Stimulated activated CD8-positive, alpha-beta memory T cell treated with anti-CD3 and anti-CD28 coated beads, Interleukin-2, amount 100 ng/mL, for 48 hours (primary cell): ENCODE measurements around the gene PEAK3.

ENCODE experiments used
- DNase-seq, 2 donors: peaks; one replicate each; pipeline ENCODE4 v3.0.0-alpha.2; 2020; ENCODE audit warnings: low read depth in 2 of 2

The PEAK3 gene

GRCh38 chr19:2270423-2271233, 11.3 kb downstream of the PEAK3 start:
- DNase-seq: peak; percentile 66 to 74

DNA sequence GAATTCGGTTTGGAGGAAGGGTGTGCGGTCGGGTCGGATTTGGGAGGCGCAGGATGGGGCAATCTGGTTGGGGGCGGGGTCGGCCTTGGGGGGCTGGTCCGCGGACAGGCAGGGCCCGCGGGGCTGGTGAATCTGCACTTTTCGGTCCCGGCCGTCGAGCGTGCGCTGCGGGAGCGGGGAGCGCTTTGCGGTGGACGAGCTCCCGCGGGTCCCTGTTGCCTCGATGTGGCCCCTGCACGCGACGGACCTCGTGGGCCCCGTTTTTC, 11.9 kb downstream of the PEAK3 start:
- no peak for DNase-seq

DNA sequence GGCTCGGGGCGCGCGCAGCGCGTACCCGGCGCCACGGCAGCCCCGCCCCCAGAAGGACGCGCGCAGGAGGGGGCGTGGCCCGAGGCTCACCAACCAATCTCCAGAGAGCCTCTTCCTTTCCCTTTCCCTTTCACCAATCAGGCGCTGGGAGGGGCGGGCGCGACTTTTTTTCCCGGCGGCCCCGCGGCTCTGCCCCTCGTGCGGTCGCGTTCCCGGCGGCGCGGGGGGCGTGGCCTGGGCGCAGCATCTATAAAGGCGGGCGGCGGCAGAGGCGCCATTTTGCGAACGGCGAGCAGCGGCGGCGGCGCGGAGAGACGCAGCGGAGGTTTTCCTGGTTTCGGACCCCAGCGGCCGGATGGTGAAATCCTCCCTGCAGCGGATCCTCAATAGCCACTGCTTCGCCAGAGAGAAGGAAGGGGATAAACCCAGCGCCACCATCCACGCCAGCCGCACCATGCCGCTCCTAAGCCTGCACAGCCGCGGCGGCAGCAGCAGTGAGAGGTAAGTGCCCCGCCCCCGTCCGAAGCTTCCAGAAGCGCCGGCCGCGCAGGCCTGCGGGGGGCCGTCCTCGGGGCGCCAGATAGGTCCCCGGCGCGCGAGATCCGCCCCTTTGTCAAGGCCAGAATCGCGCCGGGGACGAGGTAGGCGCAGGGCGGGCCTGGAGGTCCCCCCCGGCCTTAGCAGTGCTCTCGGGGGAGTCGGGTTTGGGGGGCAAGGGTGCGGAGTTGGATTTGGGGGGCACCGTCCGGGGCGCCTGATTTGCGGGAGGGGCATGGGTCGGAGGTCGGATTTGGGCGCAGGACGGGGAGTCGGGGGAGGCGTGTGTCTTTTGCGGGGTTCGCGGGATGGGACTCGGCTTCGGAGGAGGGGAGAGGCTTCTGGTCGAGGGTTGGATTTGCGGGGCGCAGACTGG, 12.5 kb downstream of the PEAK3 start:
- peak; percentile 97 to 99 for DNase-seq

DNA sequence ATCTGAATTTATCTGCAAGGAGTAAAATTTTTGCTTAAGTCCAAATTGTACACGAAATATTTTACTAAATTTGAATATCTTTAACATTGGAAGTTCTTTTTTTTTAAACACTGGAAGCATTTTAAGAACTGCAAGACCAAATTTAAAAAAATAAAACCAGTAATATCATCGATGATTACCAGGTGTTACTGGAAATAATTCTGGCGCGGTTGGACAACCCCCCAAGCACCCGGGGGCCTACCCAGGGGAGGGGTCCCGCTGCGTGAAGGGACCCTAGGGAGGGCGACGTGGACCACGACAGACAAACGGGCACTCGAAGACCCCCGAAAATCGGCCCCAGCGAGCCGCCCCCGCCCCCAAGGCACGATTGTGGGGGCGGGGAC, 13.1 kb downstream of the PEAK3 start:
- no peak for DNase-seq

DNA sequence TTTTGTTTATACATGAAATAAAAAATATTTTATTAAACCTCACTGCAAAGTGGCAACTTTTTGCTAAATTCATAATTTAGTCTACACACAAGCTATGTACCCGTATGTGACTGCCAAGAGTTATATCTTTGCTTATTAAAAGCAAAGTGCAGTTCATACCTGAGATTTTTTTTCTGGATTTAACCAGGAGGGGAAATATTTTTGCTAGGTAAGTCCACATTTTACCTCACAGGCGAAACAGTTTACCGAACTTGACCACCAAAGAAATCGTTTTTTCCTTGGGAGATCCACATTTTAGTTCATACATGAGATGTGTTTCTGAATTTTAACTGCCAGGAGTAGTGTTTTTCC, 13.5 kb downstream of the PEAK3 start:
- no peak for DNase-seq

- no peak for DNase-seq
Measured at GRCh38 chr19:2266183-2266993, 15.6 kb downstream of the PEAK3 start.

GRCh38 chr19:2261438-2262172, 20.4 kb downstream of the PEAK3 start:
- DNase-seq: no peak

GRCh38 chr19:2260341-2260805, 21.6 kb downstream of the PEAK3 start:
- no peak for DNase-seq

- no peak for DNase-seq
Measured at GRCh38 chr19:2259336-2259735, 22.6 kb downstream of the PEAK3 start.

GRCh38 chr19:2255982-2256685, 25.8 kb downstream of the PEAK3 start, which contains the start of gene JSRP1:
TSS of gene JSRP1 (minus strand) at chr19:2256417. CDS start at chr19:2255314, 1,103 bp downstream.
- no peak for DNase-seq

DNA sequence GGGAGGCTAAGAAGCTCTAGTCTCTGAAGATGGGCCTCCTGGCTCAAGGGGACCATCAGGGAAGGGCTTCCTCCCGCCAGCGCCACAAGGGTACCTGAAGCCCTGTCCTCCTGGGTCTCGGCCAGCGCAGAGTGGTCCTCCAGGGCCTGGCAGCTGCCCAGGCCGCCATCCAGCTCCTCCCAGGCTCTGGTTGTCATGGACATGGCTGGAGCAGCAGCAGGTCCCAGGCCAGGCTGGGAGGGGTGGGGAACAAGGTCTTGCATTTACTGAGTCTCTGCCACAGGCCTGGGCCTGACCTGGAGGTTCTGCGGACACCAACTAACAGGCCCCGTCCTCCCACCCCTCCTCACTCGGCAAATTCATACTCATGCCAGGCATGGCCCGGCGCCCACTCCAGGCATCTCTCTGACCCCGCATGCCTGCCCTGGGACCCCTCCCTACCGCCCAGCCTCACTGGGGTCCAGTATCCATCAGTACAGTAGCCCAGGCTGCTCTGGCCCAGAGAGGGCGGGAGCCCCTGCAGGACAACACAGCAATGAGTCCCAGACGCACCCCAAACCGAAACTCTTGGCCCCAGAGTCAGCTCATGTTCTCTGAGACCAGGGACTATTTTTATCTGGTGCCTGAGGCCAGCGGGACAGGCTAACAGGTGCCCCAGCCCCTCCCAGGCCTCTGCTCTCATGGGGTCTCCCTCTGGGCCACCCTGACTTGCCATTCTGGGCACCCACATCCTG, 26.7 kb downstream of the PEAK3 start:
- DNase-seq: no peak

GRCh38 chr19:2254064-2254872, 27.7 kb downstream of the PEAK3 start:
- no peak for DNase-seq

- no peak for DNase-seq
Measured at GRCh38 chr19:2253106-2254063, 28.6 kb downstream of the PEAK3 start.

DNA sequence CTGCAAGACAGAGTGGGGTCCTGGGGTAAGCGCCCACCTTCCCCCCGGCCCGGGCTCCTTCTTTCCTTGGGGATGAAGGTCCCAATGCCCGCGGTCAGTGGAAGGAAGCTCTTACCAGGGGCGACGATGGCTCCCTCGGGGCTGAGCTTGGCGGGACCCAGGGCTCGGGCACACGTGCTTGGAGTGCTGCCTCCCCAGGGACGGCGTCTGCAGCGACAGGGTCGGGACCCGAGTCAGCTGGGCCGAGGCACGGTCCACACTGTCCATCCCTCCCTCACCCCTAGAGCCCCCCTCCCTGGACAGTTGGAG, 29.2 kb downstream of the PEAK3 start:
- no peak for DNase-seq

GRCh38 chr19:2252055-2252796, 29.7 kb downstream of the PEAK3 start:
- no peak for DNase-seq

DNA sequence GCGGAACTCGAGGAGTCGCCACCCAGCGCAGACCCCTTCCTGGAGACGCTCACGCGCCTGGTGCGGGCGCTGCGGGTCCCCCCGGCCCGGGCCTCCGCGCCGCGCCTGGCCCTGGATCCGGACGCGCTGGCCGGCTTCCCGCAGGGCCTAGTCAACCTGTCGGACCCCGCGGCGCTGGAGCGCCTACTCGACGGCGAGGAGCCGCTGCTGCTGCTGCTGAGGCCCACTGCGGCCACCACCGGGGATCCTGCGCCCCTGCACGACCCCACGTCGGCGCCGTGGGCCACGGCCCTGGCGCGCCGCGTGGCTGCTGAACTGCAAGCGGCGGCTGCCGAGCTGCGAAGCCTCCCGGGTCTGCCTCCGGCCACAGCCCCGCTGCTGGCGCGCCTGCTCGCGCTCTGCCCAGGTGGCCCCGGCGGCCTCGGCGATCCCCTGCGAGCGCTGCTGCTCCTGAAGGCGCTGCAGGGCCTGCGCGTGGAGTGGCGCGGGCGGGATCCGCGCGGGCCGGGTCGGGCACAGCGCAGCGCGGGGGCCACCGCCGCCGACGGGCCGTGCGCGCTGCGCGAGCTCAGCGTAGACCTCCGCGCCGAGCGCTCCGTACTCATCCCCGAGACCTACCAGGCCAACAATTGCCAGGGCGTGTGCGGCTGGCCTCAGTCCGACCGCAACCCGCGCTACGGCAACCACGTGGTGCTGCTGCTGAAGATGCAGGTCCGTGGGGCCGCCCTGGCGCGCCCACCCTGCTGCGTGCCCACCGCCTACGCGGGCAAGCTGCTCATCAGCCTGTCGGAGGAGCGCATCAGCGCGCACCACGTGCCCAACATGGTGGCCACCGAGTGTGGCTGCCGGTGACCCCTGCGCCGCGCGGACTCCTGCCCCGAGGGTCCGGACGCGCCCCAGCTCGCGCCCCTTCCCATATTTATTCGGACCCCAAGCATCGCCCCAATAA, 30.6 kb downstream of the PEAK3 start:
- DNase-seq: no peak

DNA sequence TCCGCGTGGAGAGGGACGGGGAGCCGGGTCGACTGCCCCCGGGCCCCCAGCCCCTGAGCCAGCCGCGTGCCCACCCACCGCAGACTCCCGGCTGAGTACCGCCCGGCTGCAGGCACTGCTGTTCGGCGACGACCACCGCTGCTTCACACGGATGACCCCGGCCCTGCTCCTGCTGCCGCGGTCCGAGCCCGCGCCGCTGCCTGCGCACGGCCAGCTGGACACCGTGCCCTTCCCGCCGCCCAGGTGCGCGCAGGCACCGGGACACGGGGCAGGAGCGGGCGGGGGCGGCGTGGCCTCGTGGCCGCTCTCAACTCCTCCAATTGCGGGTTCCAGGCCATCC, 31.2 kb downstream of the PEAK3 start:
- DNase-seq: no peak
